Measurements from ENCODE around the gene ADRA2C.

ADRA2C gene

GRCh38 chr4:3766785-3767569, 792 bp downstream of the ADRA2C start:
- no peak for TF ChIP-seq TAF1 (IDR thresholded peaks at IDR 0.05; ENCODE audit: low read depth, low read length)
- TF ChIP-seq POU2F2 (IDR thresholded peaks at IDR 0.05; ENCODE audit: low read depth, low read length) = no peak
- FAIRE-seq = no peak
- no peak for DNase-seq (ENCODE audit: insufficient read length, low spot score)

- no peak for TF ChIP-seq POLR2A (IDR thresholded peaks at IDR 0.05; ENCODE audit: low read depth, low read length)
- no peak for TF ChIP-seq TAF1 (IDR thresholded peaks at IDR 0.05; ENCODE audit: low read depth, low read length)
- TF ChIP-seq PAX5 (IDR thresholded peaks at IDR 0.05; ENCODE audit: insufficient read depth, low read length, severe bottlenecking) = no peak
- no peak for TF ChIP-seq SPI1 (IDR thresholded peaks at IDR 0.05; ENCODE audit: low read depth, low read length)
- TF ChIP-seq POU2F2 (IDR thresholded peaks at IDR 0.05; ENCODE audit: low read depth, low read length) = no peak
- TF ChIP-seq POLR2AphosphoS5 (IDR thresholded peaks at IDR 0.05; ENCODE audit: low read depth, low read length) = no peak
- DNase-seq (ENCODE audit: insufficient read length, low spot score) (no peak), FAIRE-seq (no peak)
These were observed 1.5 kb downstream of the ADRA2C start for GRCh38 chr4:3767570-3768288.

GRCh38 chr4:3768842-3769641, 2.9 kb downstream of the ADRA2C start:
- DNase-seq (ENCODE audit: insufficient read length, low spot score) (no peak), FAIRE-seq (no peak)
- TF ChIP-seq TAF1 (IDR thresholded peaks at IDR 0.05; ENCODE audit: low read depth, low read length) = no peak
- no peak for TF ChIP-seq PAX5 (IDR thresholded peaks at IDR 0.05; ENCODE audit: insufficient read depth, low read length, severe bottlenecking)
- no peak for TF ChIP-seq SPI1 (IDR thresholded peaks at IDR 0.05; ENCODE audit: low read depth, low read length)
- no peak for TF ChIP-seq POU2F2 (IDR thresholded peaks at IDR 0.05; ENCODE audit: low read depth, low read length)
- TF ChIP-seq POLR2AphosphoS5 (IDR thresholded peaks at IDR 0.05; ENCODE audit: low read depth, low read length) = no peak
- no peak for TF ChIP-seq POLR2A (IDR thresholded peaks at IDR 0.05; ENCODE audit: low read depth, low read length)

DNA sequence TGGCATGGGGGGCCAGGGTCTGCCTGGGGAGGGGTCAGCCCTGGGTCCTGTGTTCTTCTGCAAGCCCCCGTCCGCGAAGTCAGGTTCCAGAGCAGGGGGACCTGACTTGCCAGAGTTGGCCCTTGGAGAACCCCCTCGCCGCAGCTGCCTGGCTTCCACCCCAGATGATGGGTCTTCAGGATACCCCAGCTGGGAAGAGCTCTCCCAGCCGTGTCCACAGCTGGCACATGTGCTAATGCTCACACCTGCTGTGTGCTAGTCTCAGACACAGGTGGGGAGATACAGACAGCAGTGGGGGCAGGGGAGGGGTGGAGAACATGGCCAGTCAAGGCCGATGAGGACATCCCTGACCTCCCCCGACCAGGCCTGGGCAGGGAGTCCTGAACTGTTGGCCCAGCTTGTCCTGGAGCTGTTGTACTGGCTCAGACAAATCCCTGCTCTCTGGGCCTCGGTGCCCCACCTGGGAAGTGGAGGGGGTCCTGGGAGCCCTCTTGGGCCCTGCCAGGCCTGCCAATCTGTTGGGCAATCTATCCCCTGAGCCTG, 3.5 kb downstream of the ADRA2C start:
- DNase-seq (ENCODE audit: insufficient read length, low spot score) (no peak), FAIRE-seq (no peak)
- TF ChIP-seq SPI1 (IDR thresholded peaks at IDR 0.05; ENCODE audit: low read depth, low read length) (no peak), PAX5 (IDR thresholded peaks at IDR 0.05; ENCODE audit: insufficient read depth, low read length, severe bottlenecking) (no peak)

- TF ChIP-seq POLR2AphosphoS5 (IDR thresholded peaks at IDR 0.05; ENCODE audit: low read depth, low read length) = no peak
- TF ChIP-seq POLR2A (IDR thresholded peaks at IDR 0.05; ENCODE audit: low read depth, low read length) = no peak
- TF ChIP-seq POU2F2 (IDR thresholded peaks at IDR 0.05; ENCODE audit: low read depth, low read length) = no peak
- no peak for TF ChIP-seq TAF1 (IDR thresholded peaks at IDR 0.05; ENCODE audit: low read depth, low read length)
- TF ChIP-seq PAX5 (IDR thresholded peaks at IDR 0.05; ENCODE audit: insufficient read depth, low read length, severe bottlenecking) = no peak
- TF ChIP-seq SPI1 (IDR thresholded peaks at IDR 0.05; ENCODE audit: low read depth, low read length) = no peak
- FAIRE-seq (no peak), DNase-seq (ENCODE audit: insufficient read length, low spot score) (no peak)
These were observed 4.4 kb downstream of the ADRA2C start for GRCh38 chr4:3770323-3771163.

DNA sequence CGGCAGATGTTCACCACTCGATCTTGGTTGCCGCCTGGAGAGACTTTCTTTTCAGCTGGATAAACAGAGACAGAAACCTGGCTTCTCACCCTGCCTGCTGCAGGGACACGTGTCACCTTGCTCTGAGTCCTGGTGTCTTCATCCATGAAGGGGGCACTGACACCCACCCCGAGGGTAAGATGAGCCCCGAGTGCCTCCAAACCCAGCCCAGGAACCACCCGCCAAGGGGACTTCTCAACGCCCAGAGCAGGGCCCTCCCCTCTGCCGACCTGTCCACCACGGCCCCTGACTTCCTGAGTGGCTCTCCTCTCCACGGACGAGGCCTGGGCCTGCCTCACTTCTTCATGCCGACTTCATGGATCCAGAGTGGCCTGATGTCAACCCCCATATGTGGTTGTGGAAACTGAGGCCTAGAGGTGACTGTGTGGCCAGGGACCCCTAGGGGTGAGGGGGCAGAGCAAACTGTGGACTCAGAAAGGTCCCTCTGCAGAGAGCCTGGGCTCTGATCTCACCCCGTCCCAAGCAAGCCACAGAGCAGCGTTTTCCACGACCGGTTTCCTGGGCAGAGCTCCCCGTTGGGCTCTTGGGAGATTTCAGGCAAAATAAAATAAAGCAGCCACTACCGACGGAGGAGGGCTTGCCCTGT, 5.1 kb downstream of the ADRA2C start:
- DNase-seq (ENCODE audit: insufficient read length, low spot score) = no peak
- TF ChIP-seq POLR2AphosphoS5 (IDR thresholded peaks at IDR 0.05; ENCODE audit: low read depth, low read length) (no peak), POLR2A (IDR thresholded peaks at IDR 0.05; ENCODE audit: low read depth, low read length) (no peak), TAF1 (IDR thresholded peaks at IDR 0.05; ENCODE audit: low read depth, low read length) (no peak), PAX5 (IDR thresholded peaks at IDR 0.05; ENCODE audit: insufficient read depth, low read length, severe bottlenecking) (no peak), POU2F2 (IDR thresholded peaks at IDR 0.05; ENCODE audit: low read depth, low read length) (no peak), SPI1 (IDR thresholded peaks at IDR 0.05; ENCODE audit: low read depth, low read length) (no peak)
- no peak for FAIRE-seq

DNA sequence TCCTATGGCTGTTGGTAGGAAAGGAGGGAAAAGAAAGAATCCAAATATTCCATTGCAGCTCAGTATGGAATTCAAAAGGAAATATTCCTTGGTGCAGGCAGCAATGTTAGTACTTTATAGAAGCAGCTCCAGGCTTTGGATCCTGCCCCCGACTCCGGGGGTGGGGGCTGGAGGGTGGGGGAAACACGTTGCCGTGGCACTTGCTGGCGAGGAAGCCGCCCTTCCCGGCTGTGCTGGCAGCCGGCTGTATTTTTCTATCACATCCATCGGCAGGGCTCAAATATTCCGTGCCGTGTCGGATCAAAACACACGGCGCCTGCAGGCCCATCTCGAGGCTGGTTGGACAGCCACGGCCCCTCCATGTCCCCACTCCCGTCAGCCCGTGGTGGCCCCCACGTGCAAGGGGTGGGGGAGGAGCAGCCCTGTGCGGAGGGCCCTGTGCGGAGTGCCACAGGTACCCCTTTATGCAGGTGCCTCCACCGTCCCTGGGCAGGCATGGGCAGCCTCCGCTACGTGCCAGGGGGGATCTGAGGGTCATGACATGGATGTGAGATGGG, 5.8 kb downstream of the ADRA2C start:
- no peak for DNase-seq (ENCODE audit: insufficient read length, low spot score)
- no peak for FAIRE-seq
- TF ChIP-seq POU2F2 (IDR thresholded peaks at IDR 0.05; ENCODE audit: low read depth, low read length) = no peak
- no peak for TF ChIP-seq POLR2AphosphoS5 (IDR thresholded peaks at IDR 0.05; ENCODE audit: low read depth, low read length)
- TF ChIP-seq TAF1 (IDR thresholded peaks at IDR 0.05; ENCODE audit: low read depth, low read length) = no peak
- no peak for TF ChIP-seq POLR2A (IDR thresholded peaks at IDR 0.05; ENCODE audit: low read depth, low read length)
- TF ChIP-seq SPI1 (IDR thresholded peaks at IDR 0.05; ENCODE audit: low read depth, low read length) = no peak
- no peak for TF ChIP-seq PAX5 (IDR thresholded peaks at IDR 0.05; ENCODE audit: insufficient read depth, low read length, severe bottlenecking)

GRCh38 chr4:3772632-3773031, 6.4 kb downstream of the ADRA2C start:
- FAIRE-seq (no peak), DNase-seq (ENCODE audit: insufficient read length, low spot score) (no peak)
- TF ChIP-seq SPI1 (IDR thresholded peaks at IDR 0.05; ENCODE audit: low read depth, low read length) (no peak), POU2F2 (IDR thresholded peaks at IDR 0.05; ENCODE audit: low read depth, low read length) (no peak), POLR2A (IDR thresholded peaks at IDR 0.05; ENCODE audit: low read depth, low read length) (no peak), TAF1 (IDR thresholded peaks at IDR 0.05; ENCODE audit: low read depth, low read length) (no peak), POLR2AphosphoS5 (IDR thresholded peaks at IDR 0.05; ENCODE audit: low read depth, low read length) (no peak), PAX5 (IDR thresholded peaks at IDR 0.05; ENCODE audit: insufficient read depth, low read length, severe bottlenecking) (no peak)
